NCI-H345 treated with DMSO at 0.1 percent for 48 hours (cell line): ENCODE data around the gene PLAGL1.
A peak's percentile ranks its signal among the peaks of the same experiment; 100 is the strongest.
"Not testable (repeated sequence)": the region's sequence is repeated elsewhere in the genome, so short reads cannot be mapped to it uniquely, and the experiment has no call there.

ENCODE experiments used
- DNase-seq: peaks from one replicate; lab custom pipeline; 2025; ENCODE audit not compliant: unreplicated experiment; lab: John Stamatoyannopoulos, UW

PLAGL1 gene

GRCh38 chr6:143941852-143942627 is 66.0 kb downstream of the PLAGL1 start:
- peak; percentile 5 for DNase-seq

DNA sequence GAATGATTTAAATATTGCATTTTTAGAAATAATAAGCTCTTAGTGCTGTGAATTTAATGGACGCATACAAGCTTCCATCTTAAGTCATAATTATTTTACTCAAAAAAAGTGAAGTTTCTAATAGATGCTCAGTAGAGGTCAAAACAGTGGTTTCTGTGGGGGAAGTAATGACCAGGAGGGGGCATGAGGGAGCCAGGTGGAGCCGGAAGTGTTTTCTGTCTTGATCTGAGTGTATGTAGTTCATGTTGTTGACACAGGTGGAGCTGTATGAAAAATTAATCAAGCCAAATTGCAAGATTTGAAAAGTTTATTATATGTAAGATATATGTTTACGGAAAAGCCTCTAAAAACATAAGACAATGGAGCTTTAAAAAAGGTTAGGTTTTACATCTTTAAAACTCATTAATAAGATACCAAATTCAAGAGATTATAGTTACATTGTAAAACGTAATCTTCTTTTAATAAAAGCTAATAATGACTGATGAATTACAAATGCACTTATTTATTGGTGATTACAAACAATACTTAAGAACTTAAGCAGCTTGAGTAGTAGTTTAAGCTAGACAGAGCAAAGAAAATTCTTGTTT is 68.0 kb downstream of the PLAGL1 start:
- DNase-seq: peak; percentile 9

GRCh38 chr6:143939364-143939763 is 68.7 kb downstream of the PLAGL1 start:
- DNase-seq: no peak

DNA sequence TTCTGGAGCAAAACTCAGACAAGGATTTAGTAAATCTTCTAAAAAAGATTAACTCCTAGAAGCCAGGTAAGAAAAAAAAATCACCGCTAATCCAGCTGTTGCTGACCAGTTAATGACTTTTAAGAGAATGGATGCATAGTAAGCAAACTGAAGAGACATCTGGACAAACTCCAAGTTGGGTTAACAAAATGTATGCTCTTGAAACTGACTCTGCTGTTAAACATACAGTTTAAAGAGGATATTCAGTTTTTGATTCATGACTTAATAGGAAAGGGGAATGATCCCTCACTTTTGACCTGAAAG is 70.4 kb downstream of the PLAGL1 start:
- no peak for DNase-seq

GRCh38 chr6:143936778-143937667 is 71.0 kb downstream of the PLAGL1 start:
- DNase-seq: no peak

DNA sequence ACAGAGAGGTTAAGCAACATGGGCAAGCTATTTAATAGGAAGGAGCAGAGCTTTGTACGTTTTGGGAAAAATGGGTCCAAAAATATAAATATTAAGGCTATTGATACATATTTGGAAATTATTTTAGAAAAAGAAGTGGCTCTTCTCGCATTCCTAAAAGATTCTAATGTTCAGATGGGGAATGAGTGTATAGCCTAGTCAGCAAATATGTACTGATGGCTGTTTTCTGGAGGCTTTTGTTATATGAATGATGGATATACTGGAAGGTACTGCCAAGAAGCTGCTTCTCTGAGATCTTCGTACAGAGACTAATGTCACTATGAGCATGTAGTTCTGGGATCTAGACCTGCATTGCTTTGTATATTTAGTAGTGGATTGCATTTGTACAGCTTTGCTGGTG is 71.7 kb downstream of the PLAGL1 start:
- DNase-seq: no peak

DNA sequence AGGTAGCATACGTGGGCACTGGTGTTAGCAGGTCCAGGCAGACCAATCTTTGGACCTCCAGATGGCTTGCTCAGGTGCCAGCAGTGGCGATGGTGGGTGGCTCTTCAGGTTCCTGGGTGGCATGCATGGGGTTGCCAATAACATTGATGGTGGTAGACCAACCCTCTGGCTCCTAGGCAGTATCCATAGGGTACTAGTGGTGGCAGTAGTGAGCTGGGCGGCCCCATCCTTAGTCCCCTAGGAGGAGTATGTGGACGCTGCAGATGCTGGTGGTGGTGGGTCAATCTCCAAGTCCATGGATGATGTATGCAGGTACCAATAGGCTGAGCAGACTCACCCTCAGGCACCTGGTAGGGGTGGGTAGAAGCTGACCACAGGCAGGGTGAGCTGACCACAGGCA is 73.2 kb downstream of the PLAGL1 start:
- no peak for DNase-seq

DNA sequence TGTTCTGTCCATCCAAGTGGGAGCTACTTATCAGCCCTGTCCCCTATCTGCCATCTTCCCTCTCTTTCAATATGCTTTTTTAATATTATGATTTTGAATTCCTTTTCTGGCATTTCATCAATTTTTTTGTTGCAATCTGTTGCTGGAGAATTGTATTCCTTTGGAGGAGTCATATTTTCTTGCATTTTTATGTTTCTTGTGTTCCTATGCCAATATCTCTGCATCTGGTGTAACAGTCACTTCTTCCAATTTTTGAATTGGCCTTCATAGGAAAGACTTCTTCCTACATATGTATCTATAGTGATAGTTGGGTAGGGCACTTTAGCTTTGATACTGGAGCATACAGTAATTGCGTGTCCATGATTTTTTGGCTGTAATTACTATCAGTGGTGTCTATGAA is 73.7 kb downstream of the PLAGL1 start:
- no peak for DNase-seq

DNA sequence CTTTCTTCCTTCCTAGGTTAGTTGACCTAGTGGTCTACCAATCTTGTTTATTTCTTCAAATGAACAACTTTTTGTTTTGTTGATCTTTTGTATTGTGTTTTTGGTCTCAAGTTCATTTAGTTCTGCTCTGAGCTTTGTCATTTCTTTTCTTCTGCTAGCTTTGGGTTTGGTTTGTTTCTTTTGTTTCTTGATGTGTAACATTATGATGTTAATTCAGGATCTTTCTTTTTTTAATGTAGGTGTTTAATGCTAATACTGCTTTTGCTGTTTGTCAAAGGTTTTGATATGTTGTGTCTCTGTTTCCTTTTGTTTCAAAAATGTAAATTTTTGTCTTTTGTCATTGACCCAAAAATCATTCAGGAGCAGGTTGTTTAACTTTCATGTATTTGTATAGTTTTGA is 78.1 kb downstream of the PLAGL1 start:
- DNase-seq: no peak

DNA sequence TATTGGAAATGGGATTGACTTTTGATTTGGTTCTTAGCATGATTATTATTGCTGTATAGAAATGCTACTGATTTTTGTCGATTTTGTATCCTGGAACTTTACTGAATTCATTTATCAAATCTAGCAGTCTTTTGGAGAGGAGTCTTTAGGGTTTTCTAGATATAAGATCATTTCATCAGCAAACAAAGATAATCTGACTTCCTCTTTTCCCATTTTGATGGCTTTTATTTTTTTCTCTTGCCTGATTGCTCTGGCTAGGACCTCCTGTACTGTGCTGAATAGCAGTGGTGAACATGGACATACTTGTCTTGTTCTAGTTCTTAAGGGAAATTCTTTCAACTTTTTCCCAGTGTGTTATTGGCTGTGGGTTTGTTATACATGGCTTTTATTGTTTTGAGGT is 79.2 kb downstream of the PLAGL1 start:
- DNase-seq: no peak

- DNase-seq: not testable (repeated sequence)
Observed at GRCh38 chr6:143917026-143917425, 91.0 kb downstream of the PLAGL1 start.

GRCh38 chr6:143912671-143913070 is 95.4 kb downstream of the PLAGL1 start:
- DNase-seq: no peak

DNA sequence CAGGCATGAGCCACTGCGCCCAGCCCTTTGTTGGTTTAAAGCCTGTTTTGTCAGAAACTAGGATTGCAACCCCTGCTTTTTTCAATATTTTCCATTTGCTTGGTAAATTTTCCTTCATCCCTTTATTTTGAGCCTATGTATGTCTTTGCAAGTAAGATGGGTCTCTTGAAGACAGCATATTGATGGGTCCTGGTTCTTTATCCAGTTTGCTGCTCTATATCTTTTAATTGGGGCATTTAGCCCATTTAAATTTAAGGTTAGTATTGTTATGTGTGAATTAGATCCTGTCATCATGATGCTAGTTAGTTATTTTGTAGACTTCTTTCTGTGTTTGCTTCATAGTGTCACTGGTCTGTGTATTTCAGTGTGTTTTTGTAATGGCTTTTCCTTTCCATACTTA is 97.0 kb downstream of the PLAGL1 start:
- no peak for DNase-seq

DNA sequence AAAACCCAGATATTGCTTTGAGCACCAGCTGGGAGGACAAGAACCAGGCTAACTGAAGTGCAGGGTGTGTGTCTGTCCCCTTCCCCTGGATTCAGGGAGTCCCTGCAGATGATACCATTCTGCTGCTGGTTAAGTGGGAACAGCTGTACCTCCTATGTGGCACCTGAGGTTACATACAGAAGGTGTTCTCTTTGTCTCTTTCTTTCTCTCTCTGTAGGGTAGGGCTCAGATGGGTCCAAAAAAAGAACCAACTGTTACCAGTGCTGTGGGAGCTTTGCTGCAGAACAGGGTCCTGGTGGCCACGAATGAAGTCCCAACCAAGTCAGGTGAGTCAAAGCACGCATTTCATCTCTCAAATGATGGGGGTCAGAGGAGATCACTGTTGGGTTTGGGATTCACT is 105.2 kb downstream of the PLAGL1 start:
- DNase-seq: no peak

DNA sequence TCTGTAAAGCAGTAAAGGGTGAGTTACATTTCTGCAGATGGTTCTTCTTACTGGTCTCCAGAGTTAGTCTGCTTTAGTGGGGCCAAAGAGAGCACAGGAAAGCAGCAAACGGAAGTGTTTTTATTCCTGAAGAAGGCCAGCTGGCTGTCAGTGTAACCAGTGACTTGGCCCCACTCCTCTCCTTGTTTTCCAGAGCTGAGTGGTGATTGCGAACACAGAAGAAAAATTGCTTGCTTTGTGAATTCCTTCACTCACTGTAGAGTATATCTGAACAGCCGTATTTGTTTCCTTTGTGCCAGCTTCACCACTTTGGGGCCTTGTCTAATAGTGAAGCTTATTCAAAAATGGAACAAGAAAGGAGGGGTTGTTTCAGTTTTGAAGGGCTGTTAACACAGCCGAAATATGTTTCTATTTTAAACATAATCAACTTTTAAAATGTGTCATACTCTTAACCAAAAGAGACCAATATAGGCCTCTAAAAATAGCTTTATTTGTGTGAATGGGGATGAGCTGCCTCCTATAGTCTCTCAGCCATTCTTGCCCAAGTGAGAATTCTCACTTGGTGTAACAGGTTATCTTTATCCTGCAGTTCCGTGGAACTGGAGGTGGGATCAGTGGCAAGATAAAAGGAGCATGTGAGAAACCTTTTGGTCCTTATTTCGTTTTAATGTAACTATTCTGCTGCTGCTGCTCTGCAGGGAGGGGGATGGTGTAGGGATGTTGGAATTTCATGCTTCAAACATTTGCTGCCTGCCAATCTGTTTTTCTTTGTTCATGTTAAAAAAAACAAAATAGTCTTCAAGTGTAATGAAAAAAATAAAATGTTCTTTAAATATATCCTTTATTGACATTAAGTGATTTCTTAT is 105.9 kb downstream of the PLAGL1 start:
- no peak for DNase-seq

DNA sequence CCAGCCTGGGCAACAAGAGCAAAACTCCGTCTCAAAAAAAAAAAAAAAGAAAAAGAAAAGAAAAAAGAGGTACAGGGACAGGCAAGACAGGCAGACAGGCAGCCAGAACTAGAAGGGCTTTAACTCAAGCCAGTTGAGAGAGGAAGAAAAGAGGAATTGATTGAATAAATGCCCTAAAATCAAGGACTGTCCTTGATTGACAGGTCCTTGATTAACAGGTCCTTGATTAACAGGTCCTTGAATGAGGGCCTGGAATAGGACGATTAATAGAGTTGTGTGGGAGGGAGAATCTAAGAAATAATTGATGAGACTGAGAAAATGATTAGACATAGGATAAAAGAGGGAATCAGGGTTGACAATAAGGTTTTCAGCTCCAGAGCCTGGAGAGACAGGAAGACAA is 107.7 kb downstream of the PLAGL1 start:
- no peak for DNase-seq

- DNase-seq: no peak
Observed at GRCh38 chr6:143896126-143896860, 111.8 kb downstream of the PLAGL1 start.

GRCh38 chr6:143894655-143895054 is 113.4 kb downstream of the PLAGL1 start:
- no peak for DNase-seq
